ENCODE measurements around the gene FTO. TPM values are rescaled to one million over a fixed set of nuclear protein-coding genes. Genes with fewer than 3 reads are reported as not detected.

The FTO gene
- total RNA-seq, 1 donor from 2014 or later = 119 TPM

DNA sequence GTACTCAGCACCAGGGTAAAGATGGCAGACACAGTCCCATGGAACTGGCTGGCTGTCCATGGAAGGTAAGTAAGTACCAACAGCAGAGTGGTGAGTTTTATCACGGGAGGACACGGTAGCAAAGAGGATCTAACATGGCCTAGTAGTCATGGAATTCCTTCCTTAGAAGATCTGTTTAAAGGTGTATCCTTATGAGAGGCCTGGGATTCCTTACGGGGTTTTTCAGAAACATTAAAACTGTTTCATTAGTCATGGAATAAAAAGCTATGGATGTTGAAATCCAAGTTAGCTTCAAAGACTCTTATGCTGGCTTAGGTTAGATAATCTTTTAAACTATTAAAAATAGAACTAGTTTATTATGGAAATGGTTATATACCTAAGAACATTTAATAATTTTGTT lies 7.4 kb downstream of the FTO start:
- DNase-seq = no peak

DNA sequence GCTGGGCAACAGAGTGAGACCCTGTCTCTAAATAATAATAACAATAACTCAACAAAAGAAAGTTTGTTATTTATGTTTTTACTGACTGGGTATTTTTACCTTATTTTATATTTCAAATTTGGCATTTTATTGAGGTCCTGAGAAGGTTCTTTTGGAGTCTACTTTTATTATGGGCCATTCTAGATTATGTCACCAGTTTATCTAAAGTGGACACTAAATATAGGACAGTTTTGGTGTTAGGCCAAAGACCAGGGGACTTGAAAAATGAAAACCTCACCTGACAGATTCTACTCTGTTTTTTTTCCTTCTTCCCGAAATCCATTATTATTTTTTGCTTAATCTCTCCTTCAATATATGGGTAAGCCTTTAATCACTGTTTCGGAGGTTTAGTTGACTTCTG lies 8.1 kb downstream of the FTO start:
- peak; percentile 10 for DNase-seq

GRCh38 chr16:53713403-53714204 lies 9.6 kb downstream of the FTO start:
- peak; percentile 31 for DNase-seq

DNA sequence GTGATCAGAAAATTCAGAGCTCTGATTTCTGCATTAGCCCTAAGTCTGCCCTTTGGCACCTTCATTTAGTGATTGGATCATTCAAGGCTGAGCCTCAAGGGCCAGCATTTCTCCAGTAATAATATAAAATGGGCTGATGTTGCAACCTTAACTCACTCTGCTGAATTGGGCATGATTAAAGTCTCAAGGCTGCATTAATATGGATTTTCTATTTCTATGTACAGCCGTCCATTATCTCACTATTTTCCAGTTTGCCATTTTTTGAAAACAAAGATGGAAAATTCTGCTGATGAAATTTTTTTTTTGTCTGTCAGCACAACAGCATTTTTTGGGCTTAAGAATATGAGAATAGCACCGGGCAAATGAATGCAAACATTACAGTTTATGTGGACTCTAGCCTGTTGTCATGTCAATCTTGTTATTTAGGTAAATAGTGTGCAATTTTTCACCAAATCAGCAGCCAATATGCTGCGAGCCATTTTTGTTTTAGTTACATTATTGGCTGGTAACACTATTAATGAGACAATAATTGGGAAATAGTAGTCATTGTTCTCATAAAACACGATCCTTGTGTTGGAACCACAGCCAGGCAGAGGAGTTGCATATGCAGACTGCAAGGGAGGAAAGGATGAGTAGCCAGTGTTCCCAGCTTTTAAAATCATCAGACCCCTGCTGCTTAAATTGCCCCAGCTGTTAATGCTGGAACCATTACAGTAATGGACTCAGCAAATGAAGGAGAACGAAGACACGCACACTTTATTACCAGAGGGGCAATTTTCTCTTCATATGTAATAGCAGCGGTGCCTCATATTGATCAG lies 10.5 kb downstream of the FTO start:
- peak; percentile 67 for DNase-seq

DNA sequence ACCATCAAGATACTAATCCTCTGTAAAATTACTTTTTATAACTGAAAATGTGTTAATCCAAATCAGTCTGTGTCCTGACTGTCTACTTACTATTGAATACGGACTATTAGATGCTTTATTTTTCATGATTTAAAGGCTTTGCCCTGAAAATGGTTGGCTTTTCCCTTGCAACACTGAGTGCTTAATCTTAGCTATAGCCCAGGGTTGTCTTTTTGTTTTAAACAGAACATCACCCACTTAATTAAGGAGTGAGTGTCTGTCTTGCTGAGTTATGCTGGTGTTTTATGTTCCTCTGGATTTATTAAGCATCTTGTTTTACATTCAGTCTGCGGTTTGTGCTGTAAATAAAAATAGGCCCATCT lies 11.0 kb downstream of the FTO start:
- no peak for DNase-seq

DNA sequence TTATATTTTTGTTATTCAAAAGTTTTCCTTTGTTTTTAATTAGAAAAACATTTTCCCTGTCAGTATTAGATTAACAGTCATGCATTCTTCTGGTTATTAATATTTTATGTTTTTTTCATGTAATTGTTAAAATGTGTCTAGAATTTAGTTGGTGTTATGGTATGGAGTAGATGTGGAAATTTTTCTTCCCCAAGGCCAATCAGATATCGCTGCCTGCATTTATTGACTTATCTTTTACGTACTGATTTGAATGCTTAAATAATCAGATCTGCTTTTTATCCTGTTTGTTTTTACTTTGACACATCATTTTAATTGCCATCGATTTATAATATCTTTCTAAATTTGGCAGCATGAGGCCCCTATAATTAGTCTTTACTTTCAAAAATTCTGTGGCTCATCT lies 13.6 kb downstream of the FTO start:
- DNase-seq = no peak

DNA sequence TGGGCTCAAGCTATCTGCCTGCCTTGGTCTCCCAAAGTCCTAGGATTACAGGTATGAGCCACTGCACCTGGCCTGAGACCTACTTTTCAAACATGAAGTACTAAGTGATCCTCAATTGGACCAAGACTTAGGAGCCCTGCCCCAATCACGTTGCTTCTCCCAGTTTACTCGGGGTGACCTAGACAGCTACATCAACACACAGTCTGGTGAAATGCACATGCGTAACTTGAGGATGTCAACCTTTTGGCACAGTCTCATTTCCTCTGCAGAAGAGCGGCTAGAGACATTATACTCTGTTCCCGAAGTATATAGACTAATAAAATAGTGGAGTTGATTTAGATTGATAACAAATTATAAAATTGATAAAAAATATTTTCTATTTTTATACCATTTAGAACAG lies 17.1 kb downstream of the FTO start:
- DNase-seq = no peak

DNA sequence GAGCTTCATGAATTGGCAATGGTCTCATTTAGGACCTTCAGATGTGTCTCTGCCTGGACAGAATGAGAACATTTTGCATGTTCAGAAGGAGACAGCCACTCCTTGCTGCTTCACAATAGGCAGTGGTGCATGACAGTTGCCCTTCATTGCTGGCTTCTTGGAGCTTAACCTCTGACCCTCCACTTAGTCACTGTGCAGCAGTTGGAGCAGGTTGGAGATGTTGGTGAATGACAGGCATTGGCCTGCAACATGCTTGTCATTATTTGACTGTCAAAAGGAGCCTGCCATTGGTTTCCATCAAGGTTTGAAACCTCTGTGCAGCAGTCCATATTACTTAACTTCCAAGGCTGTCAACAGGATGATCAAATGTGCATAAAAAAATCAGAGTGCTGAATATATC lies 22.7 kb downstream of the FTO start:
- no peak for DNase-seq

- no peak for DNase-seq
These were observed 26.7 kb downstream of the FTO start for GRCh38 chr16:53730693-53731092.

DNA sequence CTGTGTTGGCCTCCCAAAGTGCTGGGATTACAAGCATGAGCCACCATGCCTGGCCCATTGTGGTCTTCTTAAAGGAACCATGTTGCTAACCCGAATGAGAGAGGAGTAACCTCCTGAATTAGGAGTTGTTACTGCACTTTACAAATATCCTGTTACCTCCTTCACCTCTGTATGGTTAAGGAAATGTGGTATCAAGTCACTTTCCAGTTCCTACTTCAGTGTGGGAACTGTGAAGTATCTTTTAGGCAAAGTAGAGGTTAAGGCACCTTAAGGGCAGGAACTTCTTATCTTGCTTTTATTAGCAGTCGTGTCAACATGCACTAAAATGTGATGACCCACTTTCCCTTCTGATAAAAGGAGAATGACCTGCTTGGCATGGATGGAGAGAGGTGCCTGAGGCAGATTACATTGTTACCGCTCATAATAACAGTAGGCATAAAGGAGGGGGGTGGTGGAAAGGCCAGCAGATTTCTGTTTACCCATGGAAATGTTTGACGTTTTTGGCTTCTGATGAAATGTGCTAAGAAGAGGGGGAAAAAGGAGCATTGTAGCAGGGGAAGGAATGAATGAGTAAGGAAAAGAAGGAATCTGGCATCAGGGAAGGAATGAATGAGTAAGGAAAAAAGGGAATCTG lies 28.5 kb downstream of the FTO start:
- no peak for DNase-seq

DNA sequence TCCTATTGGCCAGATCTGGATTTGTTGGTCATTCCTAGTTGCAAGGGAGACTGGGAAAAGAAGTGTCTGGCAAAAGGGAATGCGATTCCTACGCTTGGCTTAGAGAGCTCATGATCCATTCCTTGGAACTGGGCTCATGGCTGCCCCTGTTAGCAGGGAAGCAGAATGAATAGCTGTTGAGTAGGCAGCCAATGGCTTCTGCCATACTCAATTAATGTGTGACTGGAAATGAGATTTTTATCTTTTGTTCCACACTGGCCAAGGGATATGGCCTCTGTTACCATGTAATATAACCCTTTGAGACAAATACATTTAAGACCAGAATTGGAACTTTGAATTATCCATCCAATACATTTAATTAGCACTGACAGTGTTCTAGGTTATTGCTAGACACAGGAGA lies 31.0 kb downstream of the FTO start:
- DNase-seq = no peak

DNA sequence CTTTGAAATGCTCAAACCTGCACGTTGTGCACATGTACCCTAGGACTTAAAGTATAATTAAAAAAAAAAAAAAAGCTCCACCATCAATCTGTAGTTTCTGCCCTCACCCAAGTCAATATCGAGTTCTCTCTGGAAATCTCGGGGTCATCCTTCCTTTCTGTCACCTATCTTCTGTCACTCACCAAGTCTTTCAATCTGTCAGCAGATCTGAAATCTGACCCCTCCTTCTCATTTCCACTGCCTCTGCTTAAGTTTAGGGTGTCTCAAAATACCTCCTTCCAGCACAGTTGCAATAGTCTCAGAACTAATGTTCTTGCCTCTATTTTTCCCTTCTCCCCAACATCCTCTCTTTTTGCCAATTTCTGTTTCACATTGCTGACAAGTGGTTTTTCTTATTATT lies 32.3 kb downstream of the FTO start:
- DNase-seq = no peak

DNA sequence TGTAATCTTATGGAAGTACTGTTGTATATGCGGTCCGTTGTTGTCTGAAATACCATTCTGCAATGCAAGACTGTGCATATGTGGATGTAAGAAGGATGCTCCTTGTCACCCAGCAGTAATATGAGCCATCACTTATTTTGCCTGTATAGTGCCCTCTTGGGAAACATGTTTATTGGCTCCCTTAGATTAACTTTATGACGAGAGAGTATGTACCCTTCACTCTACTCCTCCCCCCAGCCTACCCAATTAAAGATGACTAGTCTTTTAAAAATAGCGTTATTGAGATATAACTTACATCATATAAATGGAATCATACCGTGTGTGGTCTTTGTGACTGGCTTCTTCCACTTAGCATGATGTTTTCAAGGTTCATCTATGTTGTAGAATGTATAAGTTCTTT lies 33.6 kb downstream of the FTO start:
- no peak for DNase-seq

DNA sequence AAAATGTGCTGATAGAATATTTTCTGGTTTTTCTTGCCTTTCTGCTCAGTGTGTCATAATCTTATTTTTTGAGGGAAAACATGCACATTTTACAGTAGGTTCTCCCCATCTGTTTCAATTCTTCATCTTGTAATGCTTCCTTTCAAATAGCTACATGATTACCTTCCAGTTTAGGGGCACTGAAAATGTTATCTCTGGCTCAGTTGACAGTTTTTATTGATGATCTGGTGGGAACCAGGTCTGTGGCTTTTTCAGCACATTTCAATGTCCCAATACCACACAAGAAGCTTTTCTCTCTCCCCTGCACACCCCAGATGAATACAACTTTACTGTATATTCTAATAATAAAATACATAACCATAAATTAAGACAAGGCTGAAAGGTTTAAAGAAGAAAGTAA lies 36.5 kb downstream of the FTO start:
- no peak for DNase-seq

- no peak for DNase-seq
These were observed 37.1 kb downstream of the FTO start for GRCh38 chr16:53740933-53741531.

- no peak for DNase-seq
These were observed 37.6 kb downstream of the FTO start for GRCh38 chr16:53741546-53741945.

DNA sequence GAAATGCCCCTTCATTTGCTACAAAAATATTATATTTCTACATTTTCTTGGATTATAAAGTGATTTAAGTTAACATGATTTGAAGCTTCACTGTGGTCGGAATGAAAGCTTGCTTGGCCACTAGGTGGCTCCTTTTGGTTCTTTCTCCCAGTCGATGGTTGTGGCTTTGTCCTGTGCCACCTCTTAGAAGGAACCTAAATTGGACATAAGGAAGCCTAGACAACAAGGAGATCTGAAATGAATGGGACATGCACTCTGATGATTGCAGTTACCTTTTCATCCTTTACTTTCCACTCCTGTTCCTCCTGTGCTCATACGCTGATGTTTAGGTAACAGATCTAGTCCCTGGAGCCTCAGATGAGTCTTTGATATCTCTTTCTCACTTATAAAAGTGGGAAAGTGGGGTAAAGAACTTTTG lies 39.2 kb downstream of the FTO start:
- no peak for DNase-seq

DNA sequence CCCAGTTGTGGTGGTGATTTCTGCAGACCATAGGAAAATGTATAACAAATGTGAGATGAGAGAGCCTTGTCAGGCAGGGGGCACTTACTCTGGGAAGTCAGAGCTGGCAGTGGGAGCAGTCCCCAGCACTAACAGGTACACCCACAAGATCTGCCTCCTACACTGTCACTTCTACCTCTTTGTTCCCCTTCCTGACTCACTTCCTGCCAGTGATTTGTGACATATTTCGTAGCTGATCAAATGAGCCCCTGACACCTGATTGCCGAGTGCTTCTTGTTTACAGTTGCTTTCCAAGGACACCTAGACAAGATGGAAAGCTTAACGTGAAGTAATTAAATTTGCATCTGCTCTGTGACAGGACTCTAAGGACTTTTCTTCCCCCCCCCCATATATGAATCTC lies 40.5 kb downstream of the FTO start:
- DNase-seq = no peak

DNA sequence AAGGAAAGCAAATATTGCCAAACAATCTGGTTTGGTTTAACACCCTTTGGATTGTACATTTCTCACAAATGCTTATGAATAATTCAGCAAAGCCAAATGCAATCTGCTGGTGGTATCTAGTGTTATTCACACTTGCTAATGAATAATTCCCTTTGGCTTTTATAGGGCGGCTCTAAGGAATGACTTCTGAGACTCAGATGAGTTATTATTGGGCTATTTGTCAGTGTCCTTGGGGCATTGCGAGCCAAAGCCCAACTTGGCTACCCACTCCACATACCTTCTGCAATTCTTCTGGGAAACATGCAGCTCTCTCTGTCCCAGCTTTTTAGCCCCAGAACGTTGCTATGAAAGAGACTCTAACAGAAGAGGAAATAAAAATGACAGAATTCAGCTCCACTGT lies 41.1 kb downstream of the FTO start:
- DNase-seq = no peak

GRCh38 chr16:53745753-53746266 lies 41.9 kb downstream of the FTO start:
- DNase-seq = no peak

DNA sequence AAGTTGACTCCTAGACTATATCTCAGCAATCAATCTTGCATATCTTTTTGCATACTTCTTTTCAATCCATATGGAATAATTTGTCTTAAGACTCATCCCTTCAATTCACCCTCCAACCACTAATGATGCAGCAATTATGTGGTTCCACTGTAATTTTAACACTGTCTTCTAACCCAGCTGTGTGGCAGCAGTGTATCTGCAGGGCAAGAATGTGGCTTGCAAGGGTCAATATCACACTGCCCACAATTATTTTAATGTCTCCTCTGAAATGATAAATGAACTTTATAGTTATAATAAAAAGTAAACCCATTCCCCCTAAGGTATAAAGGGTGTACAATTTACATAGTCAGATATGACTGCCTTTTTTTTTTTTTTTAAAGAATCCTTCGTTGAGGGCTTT lies 48.6 kb downstream of the FTO start:
- DNase-seq = no peak

GRCh38 chr16:53753431-53753830 lies 49.5 kb downstream of the FTO start:
- DNase-seq = no peak

Data from tongue (tissue), 2 donors.